Hepatocyte (in vitro differentiated cells): Measurements from ENCODE around the gene OLA1. TPM values are rescaled to one million over a fixed set of nuclear protein-coding genes. Genes with fewer than 3 reads are reported as not detected.
A peak's percentile ranks its signal among the peaks of the same experiment; 100 is the strongest.

Experiments used
- DNase-seq: peaks from one replicate; pipeline ENCODE4 v3.0.0-alpha.2; 2016; ENCODE audit warnings: low spot score
- H2AFZ ChIP-seq: fragments of 200-600 bp; sonication (generic); 2 replicates; pipeline ENCODE4 v1.6.0; 2016; ENCODE audit warnings: antibody characterized with exemption, mild to moderate bottlenecking
- H3K27ac ChIP-seq: fragments of 200-600 bp; sonication (generic); 2 replicates; pipeline ENCODE4 v1.5.1; 2016; ENCODE audit warnings: mild to moderate bottlenecking
- H3K27me3 ChIP-seq: fragments of 200-600 bp; sonication (generic); 2 replicates; pipeline ENCODE4 v1.6.1; 2016
- H3K36me3 ChIP-seq: fragments of 200-600 bp; sonication (generic); replicated peaks from 2 replicates; pipeline ENCODE4 v1.5.1; 2016; ENCODE audit warnings: low read depth; ENCODE audit not compliant: insufficient read depth
- H3K4me1 ChIP-seq: fragments of 200-600 bp; sonication (generic); 2 replicates; pipeline ENCODE4 v1.5.1; 2016; ENCODE audit warnings: mild to moderate bottlenecking, moderate library complexity; ENCODE audit not compliant: insufficient read depth
- H3K4me2 ChIP-seq: fragments of 200-600 bp; sonication (generic); 2 replicates; pipeline ENCODE4 v1.6.0; 2016
- H3K4me3 ChIP-seq: fragments of 200-600 bp; sonication (generic); 2 replicates; pipeline ENCODE4 v1.5.1; 2016; ENCODE audit warnings: mild to moderate bottlenecking
- H3K79me2 ChIP-seq: fragments of 200-600 bp; sonication (generic); 2 replicates; pipeline ENCODE4 v1.6.0; 2017; ENCODE audit warnings: mild to moderate bottlenecking
- H3K9me2 ChIP-seq: fragments of 200-600 bp; sonication (generic); replicated peaks from 2 replicates; pipeline ENCODE4 v1.6.0; 2017; ENCODE audit warnings: mild to moderate bottlenecking; ENCODE audit not compliant: insufficient read depth
- H3K9me3 ChIP-seq: fragments of 200-600 bp; sonication (generic); 2 replicates; pipeline ENCODE4 v1.5.1; 2016; ENCODE audit warnings: low read depth, mild to moderate bottlenecking
- H4K20me1 ChIP-seq: fragments of 200-600 bp; sonication (generic); 2 replicates; pipeline ENCODE4 v1.6.0; 2016; ENCODE audit warnings: mild to moderate bottlenecking; ENCODE audit not compliant: insufficient read depth, poor library complexity, severe bottlenecking
- CTCF ChIP-seq: fragments of 200-600 bp; sonication (generic); IDR thresholded peaks from 2 replicates; pipeline ENCODE4 v1.5.1; 2016; ENCODE audit warnings: antibody characterized with exemption, mild to moderate bottlenecking; ENCODE audit not compliant: poor library complexity
- EZH2 ChIP-seq: fragments of 200-600 bp; sonication (generic); IDR thresholded peaks from 2 replicates; pipeline ENCODE4 v1.6.1; 2016; ENCODE audit warnings: antibody characterized with exemption, mild to moderate bottlenecking, borderline replicate concordance
- EZH2phosphoT487 ChIP-seq: fragments of 200-600 bp; sonication (generic); IDR thresholded peaks from one replicate; pipeline ENCODE4 v1.6.1; 2018; ENCODE audit warnings: antibody characterized with exemption, mild to moderate bottlenecking, low read depth, moderate library complexity; ENCODE audit not compliant: unreplicated experiment, severe bottlenecking
- WGBS: methylation state at CpG from one replicate; pipeline ENCODE4 v1.1.6; 2016; ENCODE audit warnings: low lambda C conversion rate; ENCODE audit errors: missing lambda C conversion rate; 5-methylcytosine and 5-hydroxymethylcytosine counted together
- polyA plus RNA-seq: library from polyadenylated mRNA; unstranded; fragments of >200 nt; fragmentation: Nextera tagmentation; extraction: Ambion mirVana; gene quantifications from 2 replicates; pipeline ENCODE4 v1.2.1, GENCODE V29; 2016
- total RNA-seq: library from RNA; depleted of rRNA; stranded (reverse); fragments of >200 nt; gene quantifications from 2 replicates; pipeline ENCODE4 v1.2.3, GENCODE V29; 2014

OLA1 gene
- total and polyA plus RNA-seq, 2 experiments from 2014 or later: 89.3 to 89.6 TPM

GRCh38 chr2:174169372-174169771, 79.0 kb downstream of the OLA1 start:
- Histone ChIP-seq H3K27ac (no peak overlapping the region), H3K79me2 (peaks cover 54% of the 10 kb centered on the region), H3K27me3 (no peaks in the 10 kb centered on the region), H4K20me1 (no peaks in the 10 kb centered on the region), H2AFZ (no peak overlapping the region), H3K9me2 (no peaks in the 10 kb centered on the region), H3K36me3 (no peaks in the 10 kb centered on the region), H3K9me3 (peaks cover 9% of the 10 kb centered on the region), H3K4me3 (no peak overlapping the region), H3K4me2 (no peak overlapping the region), H3K4me1 (no peaks in the 10 kb centered on the region)
- no peak for DNase-seq
- 98% methylated on average over 3 of the region's 3 CpGs for WGBS
- TF ChIP-seq EZH2 (no peak), CTCF (no peak), EZH2phosphoT487 (no peak)

GRCh38 chr2:174166261-174166660, 82.1 kb downstream of the OLA1 start:
- no peak overlapping the region for H3K4me2 ChIP-seq
- H3K27me3 ChIP-seq: no peaks in the 10 kb centered on the region
- no peak for TF ChIP-seq EZH2phosphoT487
- no peak overlapping the region for H2AFZ ChIP-seq
- no peaks in the 10 kb centered on the region for H4K20me1 ChIP-seq
- no peaks in the 10 kb centered on the region for H3K4me1 ChIP-seq
- H3K27ac ChIP-seq: no peak overlapping the region
- peaks cover 39% of the 10 kb centered on the region for H3K79me2 ChIP-seq
- no peaks in the 10 kb centered on the region for H3K9me2 ChIP-seq
- no peak for DNase-seq
- peaks cover 9% of the 10 kb centered on the region for H3K9me3 ChIP-seq
- 48% methylated on average over 2 of the region's 2 CpGs for WGBS
- no peaks in the 10 kb centered on the region for H3K36me3 ChIP-seq
- H3K4me3 ChIP-seq: no peak overlapping the region

- no peaks in the 10 kb centered on the region for H3K27me3 ChIP-seq
- no peaks in the 10 kb centered on the region for H3K36me3 ChIP-seq
- TF ChIP-seq EZH2phosphoT487 (no peak), CTCF (no peak)
- no peak for DNase-seq
- no peaks in the 10 kb centered on the region for H3K9me3 ChIP-seq
- H3K4me1 ChIP-seq: peaks cover 3% of the 10 kb centered on the region
- H3K9me2 ChIP-seq: no peaks in the 10 kb centered on the region
- 95% methylated on average over 3 of the region's 3 CpGs for WGBS
- H3K27ac ChIP-seq: no peak overlapping the region
- no peak overlapping the region for H3K4me3 ChIP-seq
- H2AFZ ChIP-seq: no peak overlapping the region
- H3K79me2 ChIP-seq: peaks cover 23% of the 10 kb centered on the region
- no peak overlapping the region for H3K4me2 ChIP-seq
- H4K20me1 ChIP-seq: no peaks in the 10 kb centered on the region
These were observed 86.8 kb downstream of the OLA1 start for GRCh38 chr2:174161490-174161889.

- no peak overlapping the region for H2AFZ ChIP-seq
- H3K4me2 ChIP-seq: no peak overlapping the region
- no peaks in the 10 kb centered on the region for H4K20me1 ChIP-seq
- H3K27ac ChIP-seq: no peak overlapping the region
- H3K9me2 ChIP-seq: no peaks in the 10 kb centered on the region
- 56% methylated on average over 3 of the region's 3 CpGs for WGBS
- H3K9me3 ChIP-seq: no peaks in the 10 kb centered on the region
- peaks cover 18% of the 10 kb centered on the region for H3K79me2 ChIP-seq
- no peaks in the 10 kb centered on the region for H3K27me3 ChIP-seq
- peak; percentile 40 for TF ChIP-seq CTCF
- TF ChIP-seq EZH2phosphoT487: no peak
- H3K4me1 ChIP-seq: peaks cover 3% of the 10 kb centered on the region
- DNase-seq: peak; percentile 27
- H3K36me3 ChIP-seq: no peaks in the 10 kb centered on the region
- no peak overlapping the region for H3K4me3 ChIP-seq
These were observed 90.3 kb downstream of the OLA1 start for GRCh38 chr2:174158003-174158402.
